Left ventricle myocardium inferior (tissue), 1 donor: ENCODE data around the gene GPC3. TPM values are rescaled to one million over a fixed set of nuclear protein-coding genes. Genes with fewer than 3 reads are reported as not detected.

Experiments used
- DNase-seq: peaks from one replicate; pipeline ENCODE4 v3.0.0-alpha.2; 2020
- H3K27ac ChIP-seq: fragments of 200-600 bp; replicated peaks from 2 replicates; pipeline ENCODE4 v1.8.0; 2021
- H3K27me3 ChIP-seq: fragments of 200-600 bp; 2 replicates; pipeline ENCODE4 v1.8.0; 2021; ENCODE audit warnings: low read depth
- H3K36me3 ChIP-seq: fragments of 200-600 bp; 2 replicates; pipeline ENCODE4 v1.8.0; 2021
- H3K4me1 ChIP-seq: fragments of 200-600 bp; 2 replicates; pipeline ENCODE4 v1.8.0; 2021
- H3K4me3 ChIP-seq: fragments of 200-600 bp; 2 replicates; pipeline ENCODE4 v1.8.0; 2021; ENCODE audit warnings: mild to moderate bottlenecking, moderate library complexity
- H3K9me3 ChIP-seq: fragments of 200-600 bp; replicated peaks from 2 replicates; pipeline ENCODE4 v1.8.0; 2021
- CTCF ChIP-seq: fragments of 200-600 bp; IDR thresholded peaks from 2 replicates; pipeline ENCODE4 v1.8.0; 2021; ENCODE audit warnings: antibody characterized with exemption, mild to moderate bottlenecking, borderline replicate concordance
- intact Hi-C: fragments of 100-400 bp; cut with micrococcal nuclease; formaldehyde crosslinking; loops from one replicate; pipeline ENCODE4 v1.11.0; 2022
- total RNA-seq: library from RNA; stranded (reverse); fragmentation: NEBNext Ultra II Directional; extraction: Animal tissue kit (Norgen Biotek cat#: 25700); gene quantifications from one replicate; pipeline ENCODE4 v1.2.1, GENCODE V29; 2021
- donor health status: DM: no; HTN: yes; CAD: no; lungs with severe emphysema.

Gene GPC3
- total RNA-seq, 1 donor from 2014 or later: 5.4 TPM

- no peak overlapping the region for H3K4me3 ChIP-seq
Measured at GRCh38 chrX:133637765-133638164, 347.6 kb downstream of the GPC3 start.

GRCh38 chrX:133636009-133636408 lies 349.4 kb downstream of the GPC3 start:
- Histone ChIP-seq H3K9me3 (no peaks in the 10 kb centered on the region), H3K36me3 (no peaks in the 10 kb centered on the region), H3K27me3 (no peaks in the 10 kb centered on the region), H3K4me3 (no peak overlapping the region), H3K4me1 (peaks cover under 1% of the 10 kb centered on the region), H3K27ac (no peak overlapping the region)
- no peak for DNase-seq
- TF ChIP-seq CTCF: no peak
- intact Hi-C loops: no loop called here

More at GRCh38 chrX:133637765-133638164, 347.6 kb downstream of the GPC3 start:
- Histone ChIP-seq H3K36me3 (no peaks in the 10 kb centered on the region), H3K27ac (no peak overlapping the region), H3K4me1 (no peaks in the 10 kb centered on the region), H3K27me3 (no peaks in the 10 kb centered on the region), H3K9me3 (no peaks in the 10 kb centered on the region)
- intact Hi-C loops: no loop called here
- no peak for DNase-seq
- no peak for TF ChIP-seq CTCF

GRCh38 chrX:133634416-133634815 lies 351.0 kb downstream of the GPC3 start:
- no peaks in the 10 kb centered on the region for H3K36me3 ChIP-seq
- DNase-seq: no peak
- H3K4me1 ChIP-seq: peaks cover 12% of the 10 kb centered on the region
- no peaks in the 10 kb centered on the region for H3K27me3 ChIP-seq
- intact Hi-C loops: no loop called here
- no peak for TF ChIP-seq CTCF
- H3K27ac ChIP-seq: no peak overlapping the region
- H3K4me3 ChIP-seq: no peak overlapping the region
- H3K9me3 ChIP-seq: no peaks in the 10 kb centered on the region

- Histone ChIP-seq H3K4me3 (no peak overlapping the region), H3K9me3 (no peaks in the 10 kb centered on the region), H3K27me3 (no peaks in the 10 kb centered on the region), H3K36me3 (no peaks in the 10 kb centered on the region), H3K27ac (no peak overlapping the region), H3K4me1 (peaks cover 12% of the 10 kb centered on the region)
- DNase-seq: no peak
- TF ChIP-seq CTCF: no peak
- intact Hi-C loops: no loop called here
Measured at GRCh38 chrX:133633950-133634349, 351.4 kb downstream of the GPC3 start.

- no peak for DNase-seq
- Histone ChIP-seq H3K27ac (no peak overlapping the region), H3K9me3 (no peaks in the 10 kb centered on the region), H3K4me1 (peaks cover 12% of the 10 kb centered on the region), H3K36me3 (no peaks in the 10 kb centered on the region), H3K4me3 (no peak overlapping the region), H3K27me3 (no peaks in the 10 kb centered on the region)
- intact Hi-C loops: no loop called here
- TF ChIP-seq CTCF: no peak
Measured at GRCh38 chrX:133633162-133633561, 352.2 kb downstream of the GPC3 start.

GRCh38 chrX:133630362-133630761 lies 355.0 kb downstream of the GPC3 start:
- H3K36me3 ChIP-seq: no peaks in the 10 kb centered on the region
- H3K4me3 ChIP-seq: no peak overlapping the region
- peaks cover 12% of the 10 kb centered on the region for H3K4me1 ChIP-seq
- TF ChIP-seq CTCF: no peak
- no peak for DNase-seq
- no peaks in the 10 kb centered on the region for H3K9me3 ChIP-seq
- intact Hi-C loops: no loop called here
- H3K27me3 ChIP-seq: no peaks in the 10 kb centered on the region
- H3K27ac ChIP-seq: peak overlapping the region; percentile 33
